HepG2 (cell line): ENCODE results near the gene ATP4A. TPM values are rescaled to one million over a fixed set of nuclear protein-coding genes. Genes with fewer than 3 reads are reported as not detected.

Experiments
- EEA1 ChIP-seq: sonication (generic); formaldehyde crosslinking; IDR thresholded peaks from 2 replicates; pipeline ENCODE4 v1.5.1; 2020; ENCODE audit warnings: mild to moderate bottlenecking, missing genetic modification reagents, borderline replicate concordance
- ELF1 ChIP-seq: sonication (generic); formaldehyde crosslinking; IDR thresholded peaks from 2 replicates; pipeline ENCODE4 v1.4.0; 2020; ENCODE audit warnings: missing genetic modification reagents
- ETV5 ChIP-seq: IDR thresholded peaks from 2 replicates; pipeline ENCODE4 v1.6.1; 2018; ENCODE audit warnings: missing biosample characterization, missing genetic modification reagents, inconsistent platforms, borderline replicate concordance
- KMT2A ChIP-seq: sonication (generic); formaldehyde crosslinking; IDR thresholded peaks from 2 replicates; pipeline ENCODE4 v1.4.0; 2020; ENCODE audit warnings: missing genetic modification reagents
- MATR3 ChIP-seq: sonication (generic); formaldehyde crosslinking; IDR thresholded peaks from 2 replicates; pipeline ENCODE4 v1.4.0; 2020; ENCODE audit warnings: missing genetic modification reagents
- MXI1 ChIP-seq: IDR thresholded peaks from 3 replicates; pipeline ENCODE4 v1.6.1; 2012; ENCODE audit warnings: low read depth, low read length, inconsistent platforms, borderline replicate concordance
- PAF1 ChIP-seq: IDR thresholded peaks from 2 replicates; pipeline ENCODE4 v1.6.1; 2016; ENCODE audit warnings: missing genetic modification reagents, missing compliant biosample characterization
- PPARG ChIP-seq: conservative IDR thresholded peaks from 2 replicates; pipeline ENCODE4 v1.6.1; 2016; ENCODE audit warnings: missing biosample characterization, missing genetic modification reagents
- RFX1 ChIP-seq: fragments of 450-650 bp; IDR thresholded peaks from 2 replicates; pipeline ENCODE4 v1.6.1; 2017
- RORA ChIP-seq: sonication (generic); formaldehyde crosslinking; IDR thresholded peaks from 2 replicates; pipeline ENCODE4 v1.5.0; 2020; ENCODE audit warnings: mild to moderate bottlenecking, missing genetic modification reagents, moderate library complexity
- TOPORS ChIP-seq: sonication (generic); formaldehyde crosslinking; IDR thresholded peaks from 2 replicates; pipeline ENCODE4 v1.8.0; 2023; ENCODE audit warnings: mild to moderate bottlenecking, missing genetic modification reagents
- XBP1 ChIP-seq: sonication (generic); formaldehyde crosslinking; IDR thresholded peaks from 2 replicates; pipeline ENCODE4 v1.5.0; 2020; ENCODE audit warnings: missing genetic modification reagents
- ZFP1 ChIP-seq: IDR thresholded peaks from 2 replicates; pipeline ENCODE4 v1.6.1; 2016
- ZNF12 ChIP-seq: sonication (generic); formaldehyde crosslinking; IDR thresholded peaks from 2 replicates; pipeline ENCODE4 v1.5.0; 2020; ENCODE audit warnings: missing genetic modification reagents
- ZNF337 ChIP-seq: sonication (generic); formaldehyde crosslinking; IDR thresholded peaks from 2 replicates; pipeline ENCODE4 v1.5.1; 2020; ENCODE audit warnings: missing genetic modification reagents, low read depth, mild to moderate bottlenecking, borderline replicate concordance
- ZNF33A ChIP-seq: sonication (generic); formaldehyde crosslinking; IDR thresholded peaks from 2 replicates; pipeline ENCODE4 v1.5.1; 2020; ENCODE audit warnings: missing genetic modification reagents, mild to moderate bottlenecking, moderate library complexity, borderline replicate concordance
- ZNF558 ChIP-seq: sonication (generic); formaldehyde crosslinking; IDR thresholded peaks from 2 replicates; pipeline ENCODE4 v1.9.0; 2022; ENCODE audit warnings: mild to moderate bottlenecking, missing genetic modification reagents, borderline replicate concordance
- ZNF672 ChIP-seq: sonication (generic); formaldehyde crosslinking; IDR thresholded peaks from 2 replicates; pipeline ENCODE4 v1.8.1; 2022; ENCODE audit warnings: missing genetic modification reagents
- polyA plus RNA-seq, 8 experiments: library from polyadenylated mRNA; depleted of rRNA in 3 of 8; stranded (reverse) in 7 of 8; unstranded in 1 of 8; fragments of >200 nt; fragmentation: Illumina TruSeq in 4 of 8; extraction: Trizol in 4 of 8; gene quantifications; 2 replicates each; pipeline versions ENCODE4 v1.2.1 to v1.2.3, GENCODE V29; 2011 to 2016; ENCODE audit warnings: low read depth in 4 of 8, missing spikeins in 1 of 8, mixed read lengths in 1 of 8; ENCODE audit not compliant: insufficient read depth in 1 of 8
- total RNA-seq, 5 experiments: library from RNA; depleted of rRNA; stranded (reverse); fragments of >200 nt; fragmentation: Illumina TruSeq; extraction: Trizol; gene quantifications; 2 replicates each; pipeline ENCODE4 v1.2.3, GENCODE V29; 2016; ENCODE audit warnings: low read depth in 1 of 5
- TF ChIP-seq, protein P1 (sequence below): sonication (generic); formaldehyde crosslinking; IDR thresholded peaks from 2 replicates; pipeline ENCODE4 v1.4.0; 2020; ENCODE audit warnings: mild to moderate bottlenecking, low read depth, missing genetic modification reagents
- TF ChIP-seq, protein P2 (sequence below): IDR thresholded peaks from 2 replicates; pipeline ENCODE4 v1.6.1; 2016; ENCODE audit warnings: missing compliant biosample characterization, missing genetic modification reagents, borderline replicate concordance
- TF ChIP-seq, protein P3 (sequence below): sonication (generic); formaldehyde crosslinking; IDR thresholded peaks from 2 replicates; pipeline ENCODE4 v1.4.0; 2020; ENCODE audit warnings: missing genetic modification reagents, mild to moderate bottlenecking, borderline replicate concordance
- TF ChIP-seq, protein P4 (sequence below): sonication (generic); formaldehyde crosslinking; IDR thresholded peaks from 2 replicates; pipeline ENCODE4 v1.5.0; 2020; ENCODE audit warnings: missing genetic modification reagents, mild to moderate bottlenecking, borderline replicate concordance
- TF ChIP-seq, protein P5 (sequence below), 2 experiments: IDR thresholded peaks; 2 replicates each; pipeline ENCODE4 v1.6.1; 2011 to 2012; ENCODE audit warnings: low read length in 2 of 2, borderline replicate concordance in 1 of 2, low read depth in 1 of 2, mild to moderate bottlenecking in 1 of 2, moderate library complexity in 1 of 2

Gene ATP4A
- total and polyA plus RNA-seq, 2 of the 13 experiments (the other 11 are each of a cell fraction or from before 2014, with no cell fraction given) = 0.08 to 0.11 TPM

DNA sequence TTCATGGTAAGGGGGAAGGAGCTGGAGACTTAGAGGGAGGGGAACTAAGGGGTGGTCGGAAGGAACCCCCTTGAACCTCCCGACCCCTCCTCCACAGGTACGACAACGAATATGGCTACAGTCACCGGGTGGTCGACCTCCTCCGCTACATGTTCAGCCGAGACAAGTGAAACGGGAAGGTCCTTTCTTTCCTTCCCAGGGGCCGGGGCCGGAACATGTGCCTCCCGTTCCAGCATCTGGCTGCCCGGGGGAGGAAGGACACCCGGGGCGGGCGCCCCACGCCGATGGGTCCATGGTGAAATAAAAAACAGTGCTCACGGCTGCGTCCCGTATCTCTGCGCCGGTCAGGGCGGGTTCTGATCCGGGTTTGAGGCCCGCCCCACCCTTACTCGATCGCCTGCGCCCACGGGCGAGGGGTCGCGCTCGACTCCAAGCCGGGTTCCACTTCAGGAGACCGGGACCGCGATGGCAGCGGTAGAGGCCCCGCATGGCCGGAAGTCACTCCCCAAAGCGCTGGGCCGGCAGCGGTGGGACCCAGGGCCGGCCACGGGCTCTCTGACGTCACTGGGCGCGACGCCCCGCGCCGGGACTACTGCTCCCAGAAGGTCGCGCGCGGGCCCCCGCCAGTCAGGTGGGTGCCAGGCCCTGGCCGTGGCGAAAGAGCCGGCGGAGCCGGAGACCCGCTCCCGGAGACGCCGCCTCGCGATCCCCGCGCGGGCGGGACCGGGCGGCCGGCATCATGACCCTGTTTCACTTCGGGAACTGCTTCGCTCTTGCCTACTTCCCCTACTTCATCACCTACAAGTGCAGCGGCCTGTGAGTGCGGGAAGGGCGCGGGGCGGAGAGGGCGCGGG lies 18.2 kb downstream of the ATP4A start, which contains the start of gene TMEM147 (continued):
- TF ChIP-seq, protein P1, sequence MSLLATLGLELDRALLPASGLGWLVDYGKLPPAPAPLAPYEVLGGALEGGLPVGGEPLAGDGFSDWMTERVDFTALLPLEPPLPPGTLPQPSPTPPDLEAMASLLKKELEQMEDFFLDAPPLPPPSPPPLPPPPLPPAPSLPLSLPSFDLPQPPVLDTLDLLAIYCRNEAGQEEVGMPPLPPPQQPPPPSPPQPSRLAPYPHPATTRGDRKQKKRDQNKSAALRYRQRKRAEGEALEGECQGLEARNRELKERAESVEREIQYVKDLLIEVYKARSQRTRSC (CRISPR knock-in tag) = no peak
- TF ChIP-seq RORA (CRISPR knock-in tag) (no peak), TOPORS (CRISPR knock-in tag) (no peak), ZNF337 (CRISPR knock-in tag) (no peak), ZNF672 (CRISPR knock-in tag) (no peak), PAF1 (CRISPR knock-in tag) (no peak), PPARG (CRISPR knock-in tag) (peak; percentile 61; the same call in 1 of the 2 replicates), MATR3 (CRISPR knock-in tag) (no peak), MXI1 (peak; percentile 86; the same call in 2 of the 3 replicates), ETV5 (CRISPR knock-in tag) (peak; percentile 94), EEA1 (CRISPR knock-in tag) (no peak), ZFP1 (CRISPR knock-in tag) (0 out of 2 replicates have a peak, but pooled peaks have one; percentile 22), XBP1 (CRISPR knock-in tag) (no peak), KMT2A (CRISPR knock-in tag) (peak; percentile 82), ELF1 (peak; percentile 88), ZNF558 (CRISPR knock-in tag) (no peak), RFX1 (no peak), ZNF33A (no peak), ZNF12 (CRISPR knock-in tag) (no peak)
- TF ChIP-seq, protein P2, sequence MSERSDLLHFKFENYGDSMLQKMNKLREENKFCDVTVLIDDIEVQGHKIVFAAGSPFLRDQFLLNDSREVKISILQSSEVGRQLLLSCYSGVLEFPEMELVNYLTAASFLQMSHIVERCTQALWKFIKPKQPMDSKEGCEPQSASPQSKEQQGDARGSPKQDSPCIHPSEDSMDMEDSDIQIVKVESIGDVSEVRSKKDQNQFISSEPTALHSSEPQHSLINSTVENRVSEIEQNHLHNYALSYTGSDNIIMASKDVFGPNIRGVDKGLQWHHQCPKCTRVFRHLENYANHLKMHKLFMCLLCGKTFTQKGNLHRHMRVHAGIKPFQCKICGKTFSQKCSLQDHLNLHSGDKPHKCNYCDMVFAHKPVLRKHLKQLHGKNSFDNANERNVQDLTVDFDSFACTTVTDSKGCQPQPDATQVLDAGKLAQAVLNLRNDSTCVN (CRISPR knock-in tag) = no peak
- TF ChIP-seq, protein P3, sequence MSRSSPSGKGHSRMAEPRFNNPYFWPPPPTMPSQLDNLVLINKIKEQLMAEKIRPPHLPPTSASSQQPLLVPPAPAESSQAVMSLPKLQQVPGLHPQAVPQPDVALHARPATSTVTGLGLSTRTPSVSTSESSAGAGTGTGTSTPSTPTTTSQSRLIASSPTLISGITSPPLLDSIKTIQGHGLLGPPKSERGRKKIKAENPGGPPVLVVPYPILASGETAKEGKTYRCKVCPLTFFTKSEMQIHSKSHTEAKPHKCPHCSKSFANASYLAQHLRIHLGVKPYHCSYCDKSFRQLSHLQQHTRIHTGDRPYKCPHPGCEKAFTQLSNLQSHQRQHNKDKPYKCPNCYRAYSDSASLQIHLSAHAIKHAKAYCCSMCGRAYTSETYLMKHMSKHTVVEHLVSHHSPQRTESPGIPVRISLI (CRISPR knock-in tag) = no peak
- TF ChIP-seq, protein P4, sequence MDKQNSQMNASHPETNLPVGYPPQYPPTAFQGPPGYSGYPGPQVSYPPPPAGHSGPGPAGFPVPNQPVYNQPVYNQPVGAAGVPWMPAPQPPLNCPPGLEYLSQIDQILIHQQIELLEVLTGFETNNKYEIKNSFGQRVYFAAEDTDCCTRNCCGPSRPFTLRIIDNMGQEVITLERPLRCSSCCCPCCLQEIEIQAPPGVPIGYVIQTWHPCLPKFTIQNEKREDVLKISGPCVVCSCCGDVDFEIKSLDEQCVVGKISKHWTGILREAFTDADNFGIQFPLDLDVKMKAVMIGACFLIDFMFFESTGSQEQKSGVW (CRISPR knock-in tag) = no peak
- TF ChIP-seq, protein P5, sequence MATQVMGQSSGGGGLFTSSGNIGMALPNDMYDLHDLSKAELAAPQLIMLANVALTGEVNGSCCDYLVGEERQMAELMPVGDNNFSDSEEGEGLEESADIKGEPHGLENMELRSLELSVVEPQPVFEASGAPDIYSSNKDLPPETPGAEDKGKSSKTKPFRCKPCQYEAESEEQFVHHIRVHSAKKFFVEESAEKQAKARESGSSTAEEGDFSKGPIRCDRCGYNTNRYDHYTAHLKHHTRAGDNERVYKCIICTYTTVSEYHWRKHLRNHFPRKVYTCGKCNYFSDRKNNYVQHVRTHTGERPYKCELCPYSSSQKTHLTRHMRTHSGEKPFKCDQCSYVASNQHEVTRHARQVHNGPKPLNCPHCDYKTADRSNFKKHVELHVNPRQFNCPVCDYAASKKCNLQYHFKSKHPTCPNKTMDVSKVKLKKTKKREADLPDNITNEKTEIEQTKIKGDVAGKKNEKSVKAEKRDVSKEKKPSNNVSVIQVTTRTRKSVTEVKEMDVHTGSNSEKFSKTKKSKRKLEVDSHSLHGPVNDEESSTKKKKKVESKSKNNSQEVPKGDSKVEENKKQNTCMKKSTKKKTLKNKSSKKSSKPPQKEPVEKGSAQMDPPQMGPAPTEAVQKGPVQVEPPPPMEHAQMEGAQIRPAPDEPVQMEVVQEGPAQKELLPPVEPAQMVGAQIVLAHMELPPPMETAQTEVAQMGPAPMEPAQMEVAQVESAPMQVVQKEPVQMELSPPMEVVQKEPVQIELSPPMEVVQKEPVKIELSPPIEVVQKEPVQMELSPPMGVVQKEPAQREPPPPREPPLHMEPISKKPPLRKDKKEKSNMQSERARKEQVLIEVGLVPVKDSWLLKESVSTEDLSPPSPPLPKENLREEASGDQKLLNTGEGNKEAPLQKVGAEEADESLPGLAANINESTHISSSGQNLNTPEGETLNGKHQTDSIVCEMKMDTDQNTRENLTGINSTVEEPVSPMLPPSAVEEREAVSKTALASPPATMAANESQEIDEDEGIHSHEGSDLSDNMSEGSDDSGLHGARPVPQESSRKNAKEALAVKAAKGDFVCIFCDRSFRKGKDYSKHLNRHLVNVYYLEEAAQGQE (IDR thresholded peaks at IDR 0.05; ENCODE audit: borderline replicate concordance in 1 of 2, low read depth in 1 of 2, low read length in 2 of 2) = peak in 1 of 2 experiments; percentile 43; a peak in 1 of 4 replicates
